ENCODE data around the gene DNAH14.

- TF ChIP-seq, protein P1, sequence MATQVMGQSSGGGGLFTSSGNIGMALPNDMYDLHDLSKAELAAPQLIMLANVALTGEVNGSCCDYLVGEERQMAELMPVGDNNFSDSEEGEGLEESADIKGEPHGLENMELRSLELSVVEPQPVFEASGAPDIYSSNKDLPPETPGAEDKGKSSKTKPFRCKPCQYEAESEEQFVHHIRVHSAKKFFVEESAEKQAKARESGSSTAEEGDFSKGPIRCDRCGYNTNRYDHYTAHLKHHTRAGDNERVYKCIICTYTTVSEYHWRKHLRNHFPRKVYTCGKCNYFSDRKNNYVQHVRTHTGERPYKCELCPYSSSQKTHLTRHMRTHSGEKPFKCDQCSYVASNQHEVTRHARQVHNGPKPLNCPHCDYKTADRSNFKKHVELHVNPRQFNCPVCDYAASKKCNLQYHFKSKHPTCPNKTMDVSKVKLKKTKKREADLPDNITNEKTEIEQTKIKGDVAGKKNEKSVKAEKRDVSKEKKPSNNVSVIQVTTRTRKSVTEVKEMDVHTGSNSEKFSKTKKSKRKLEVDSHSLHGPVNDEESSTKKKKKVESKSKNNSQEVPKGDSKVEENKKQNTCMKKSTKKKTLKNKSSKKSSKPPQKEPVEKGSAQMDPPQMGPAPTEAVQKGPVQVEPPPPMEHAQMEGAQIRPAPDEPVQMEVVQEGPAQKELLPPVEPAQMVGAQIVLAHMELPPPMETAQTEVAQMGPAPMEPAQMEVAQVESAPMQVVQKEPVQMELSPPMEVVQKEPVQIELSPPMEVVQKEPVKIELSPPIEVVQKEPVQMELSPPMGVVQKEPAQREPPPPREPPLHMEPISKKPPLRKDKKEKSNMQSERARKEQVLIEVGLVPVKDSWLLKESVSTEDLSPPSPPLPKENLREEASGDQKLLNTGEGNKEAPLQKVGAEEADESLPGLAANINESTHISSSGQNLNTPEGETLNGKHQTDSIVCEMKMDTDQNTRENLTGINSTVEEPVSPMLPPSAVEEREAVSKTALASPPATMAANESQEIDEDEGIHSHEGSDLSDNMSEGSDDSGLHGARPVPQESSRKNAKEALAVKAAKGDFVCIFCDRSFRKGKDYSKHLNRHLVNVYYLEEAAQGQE (IDR thresholded peaks at IDR 0.05; ENCODE audit: borderline replicate concordance), result no peak
- no peak for TF ChIP-seq CTCF (IDR thresholded peaks at IDR 0.05; ENCODE audit: poor library complexity, severe bottlenecking)
- no peak for TF ChIP-seq EZH2 (IDR thresholded peaks at IDR 0.05; ENCODE audit: borderline replicate concordance, insufficient read depth, low read length, poor library complexity, severe bottlenecking)
- TF ChIP-seq MXI1 (conservative IDR thresholded peaks at IDR 0.05; ENCODE audit: poor library complexity, severe bottlenecking), result no peak
- TF ChIP-seq TAF1 (IDR thresholded peaks at IDR 0.05; ENCODE audit: low read depth), result no peak
These were observed 10.0 kb upstream of the DNAH14 start for GRCh38 chr1:224919508-224919907.
